ENCODE measurements around the gene CDY2A.
"Not testable (repeated sequence)": the region's sequence is repeated elsewhere in the genome, so short reads cannot be mapped to it uniquely, and the experiment has no call there.

Gene CDY2A

GRCh38 chrY:18025487-18025886, at the start of gene CDY2A:
TSS of gene CDY2A (plus strand) at chrY:18025787. CDS start at chrY:18026115, 328 bp downstream.
- not testable (repeated sequence) for DNase-seq

DNA sequence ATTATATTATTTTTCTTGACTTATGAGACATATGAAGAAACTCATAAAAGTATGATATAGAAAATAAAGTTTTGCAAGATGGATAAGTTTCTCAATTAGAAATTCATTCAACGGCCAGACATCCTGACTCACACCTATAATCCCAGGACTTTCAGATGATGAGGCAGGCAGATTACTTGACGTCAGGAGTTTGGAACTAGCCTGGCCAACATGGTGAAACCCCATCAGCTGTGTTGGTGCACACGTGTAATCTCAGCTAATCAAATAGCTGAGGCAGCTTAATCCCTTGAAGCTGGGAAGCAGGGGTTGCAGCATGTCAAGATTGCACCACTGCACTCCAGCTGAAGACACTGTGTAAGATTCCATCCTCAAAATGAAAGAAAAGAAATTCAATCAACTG, 28.0 kb upstream of the CDY2A start:
- DNase-seq: not testable (repeated sequence)

- DNase-seq: not testable (repeated sequence)
Measured at GRCh38 chrY:17998266-17998665, 27.3 kb upstream of the CDY2A start.

GRCh38 chrY:18023897-18024296, 1.7 kb upstream of the CDY2A start:
- not testable (repeated sequence) for DNase-seq

DNA sequence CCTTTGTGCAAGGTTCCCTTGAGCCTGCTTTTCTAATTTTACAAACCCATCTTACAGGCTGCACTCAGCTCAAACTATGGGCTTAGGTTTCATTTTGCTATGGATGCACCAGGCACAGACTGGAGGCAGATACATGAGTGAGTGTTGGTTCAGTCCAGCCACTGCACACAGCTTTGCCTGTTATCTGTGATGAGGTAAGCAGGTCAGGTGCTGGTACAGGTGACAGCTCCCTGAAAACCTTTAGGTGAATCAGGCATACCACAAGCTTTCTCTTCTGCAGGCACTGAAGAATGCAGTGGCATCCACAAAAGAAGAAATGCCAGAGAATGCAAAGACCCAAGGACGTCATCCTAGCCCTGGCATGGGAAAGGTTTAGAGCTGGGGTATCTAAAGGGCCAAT, 3.3 kb downstream of the CDY2A start:
- DNase-seq: not testable (repeated sequence)

- DNase-seq: not testable (repeated sequence)
Measured at GRCh38 chrY:18030178-18030577, 4.6 kb downstream of the CDY2A start.

DNA sequence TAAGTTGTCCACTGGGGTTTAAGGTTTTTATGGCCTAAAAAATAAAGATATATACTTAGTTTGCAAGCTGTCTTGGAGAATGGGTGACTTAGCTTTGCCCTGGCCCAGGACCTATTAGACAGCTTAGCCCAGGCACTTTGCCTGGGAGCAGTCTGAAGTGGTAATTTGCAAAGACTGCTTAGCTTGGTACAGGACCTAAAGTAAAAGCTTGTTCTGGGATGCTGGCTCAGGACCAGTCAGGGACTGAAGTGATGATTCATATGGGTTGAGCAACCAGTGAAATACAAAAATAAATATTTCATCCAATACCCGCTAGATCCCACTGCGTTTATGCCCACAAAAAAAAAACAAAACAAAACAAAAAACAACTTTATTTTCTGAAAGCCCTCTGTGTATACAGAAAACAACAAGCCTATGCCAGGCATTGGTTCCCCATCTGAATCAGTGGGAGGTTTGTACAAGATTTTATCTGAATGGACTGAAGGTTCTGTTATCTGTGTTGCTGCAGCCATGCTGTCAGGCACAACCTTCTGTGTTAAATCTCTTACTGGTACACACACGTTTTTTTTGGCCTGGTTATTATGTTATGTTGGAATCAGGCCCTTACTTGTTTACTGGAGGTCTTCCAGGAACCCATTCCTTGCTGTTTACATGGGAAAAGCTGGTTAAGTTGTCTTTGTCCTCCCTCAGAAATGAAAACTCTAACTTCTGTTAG, 8.7 kb downstream of the CDY2A start:
- DNase-seq: not testable (repeated sequence)

DNA sequence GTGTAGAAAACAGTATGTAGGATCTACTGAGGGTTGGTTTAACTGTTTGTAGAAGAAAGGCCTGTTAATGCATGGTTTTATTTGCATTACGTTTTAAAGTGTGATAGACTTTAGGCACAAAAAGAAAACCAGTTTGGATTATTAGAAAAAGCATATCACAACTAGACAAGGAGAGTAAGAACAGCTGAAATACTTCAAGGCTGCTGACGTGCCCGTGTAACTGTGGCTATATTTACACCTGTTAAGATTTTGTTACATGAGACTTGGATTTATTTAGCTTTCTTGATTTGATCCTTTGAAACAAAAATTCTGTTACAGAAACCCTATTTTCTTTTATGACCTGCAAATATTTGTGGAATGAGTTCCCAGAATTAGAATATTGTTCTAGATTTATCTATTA, 9.3 kb downstream of the CDY2A start:
- not testable (repeated sequence) for DNase-seq

DNA sequence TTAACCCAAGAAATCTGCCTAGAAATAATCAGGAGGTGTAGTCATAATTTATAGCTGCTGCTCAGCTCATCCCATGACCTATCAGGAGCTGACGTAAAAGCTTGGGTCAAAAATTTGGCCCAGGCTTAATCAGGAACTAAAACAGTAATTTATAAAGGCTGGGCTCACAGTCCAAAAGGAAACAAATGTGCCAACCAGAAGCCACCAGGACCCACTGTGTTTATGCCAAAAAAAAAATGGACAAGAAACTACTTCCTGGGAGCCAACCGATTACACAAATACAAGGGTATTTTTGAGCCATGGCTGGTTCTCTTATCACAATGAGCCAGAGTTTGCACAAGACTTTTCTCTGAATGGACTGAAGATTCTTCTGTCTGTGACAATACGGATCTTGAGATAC, 19.4 kb downstream of the CDY2A start:
- DNase-seq: not testable (repeated sequence)

GRCh38 chrY:18048149-18049040, 22.8 kb downstream of the CDY2A start:
- DNase-seq: not testable (repeated sequence)

DNA sequence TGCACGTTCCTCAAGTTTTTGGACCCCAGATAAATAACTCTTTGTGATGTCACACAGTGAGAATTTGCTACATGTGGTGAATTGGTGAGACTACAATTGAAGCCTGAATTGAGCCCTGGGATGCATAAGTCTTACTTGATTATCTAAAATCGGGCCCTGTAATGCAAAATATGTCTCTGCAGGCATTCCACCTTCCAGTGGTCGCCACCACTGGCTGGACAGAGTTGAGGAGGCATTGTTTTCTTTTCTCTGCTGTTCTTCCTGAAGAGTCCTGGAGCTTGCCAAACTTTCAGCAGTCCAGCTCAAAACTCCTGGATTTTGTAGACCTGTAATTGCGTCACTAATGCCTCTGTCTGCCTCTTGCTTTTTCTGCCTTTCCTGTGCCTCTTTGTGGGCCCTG, 23.5 kb downstream of the CDY2A start:
- DNase-seq: not testable (repeated sequence)

- DNase-seq: not testable (repeated sequence)
Measured at GRCh38 chrY:18056473-18056872, 30.9 kb downstream of the CDY2A start.

DNA sequence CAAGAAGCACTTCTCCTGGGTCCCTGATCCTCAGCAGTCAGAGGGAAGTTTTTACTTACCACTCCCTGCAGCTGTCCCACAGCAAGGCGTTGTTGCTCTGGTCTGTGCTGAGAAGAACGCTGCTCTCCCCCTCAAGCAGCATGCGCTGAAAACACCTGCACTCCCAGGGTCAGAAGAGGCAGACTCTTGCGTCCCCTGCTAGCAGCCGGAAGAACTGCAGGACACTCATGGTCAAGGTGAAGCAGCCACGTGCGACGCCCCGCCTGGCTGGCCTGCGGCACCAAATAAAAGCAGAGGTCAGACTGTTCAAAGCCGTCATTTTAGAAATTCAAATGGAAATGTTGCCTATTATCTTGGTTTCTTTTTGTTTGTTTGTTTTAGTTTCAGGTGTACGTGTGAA, 47.9 kb downstream of the CDY2A start:
- not testable (repeated sequence) for DNase-seq

Data from NCI-H2107 (cell line).